ENCODE results near the gene CDCA5. TPM values are rescaled to one million over a fixed set of nuclear protein-coding genes. Genes with fewer than 3 reads are reported as not detected.

CDCA5 gene
- total RNA-seq, 2 donors from 2014 or later: 2.3 TPM; not detected in 1

DNA sequence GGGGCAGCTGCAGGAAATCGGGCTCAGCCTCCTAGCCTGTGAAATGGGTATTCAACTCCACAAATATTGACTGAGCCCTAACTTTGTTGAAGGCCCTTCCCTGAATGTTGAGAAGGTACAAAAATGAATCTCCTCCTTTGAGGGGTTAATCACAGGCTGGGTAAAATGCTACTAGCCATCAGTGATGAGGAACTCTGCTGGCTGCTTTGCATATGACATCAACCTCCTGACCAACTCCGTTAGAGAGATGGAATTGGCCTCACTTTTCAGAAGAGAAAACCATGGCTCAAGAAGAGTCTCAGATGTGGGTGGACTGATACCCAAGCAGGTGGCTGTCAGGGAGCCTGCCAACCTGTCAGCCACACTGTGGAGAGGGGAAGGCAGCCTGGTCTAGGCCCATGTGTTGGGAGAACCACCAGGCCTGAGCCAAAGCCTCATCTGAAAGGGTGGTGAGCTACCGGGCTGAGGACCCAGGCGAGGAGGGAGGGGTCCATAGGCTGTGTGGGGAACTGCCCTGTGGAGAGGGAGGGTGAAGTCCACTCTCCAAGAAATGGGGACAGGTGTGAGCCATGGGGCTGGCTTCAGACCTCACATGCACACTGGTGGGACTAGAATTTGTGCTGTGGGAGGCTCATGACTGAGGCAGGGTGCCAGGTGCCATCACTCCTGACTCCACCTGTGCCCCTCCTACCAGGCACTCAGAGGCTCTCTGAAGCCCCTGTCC, 11.8 kb downstream of the CDCA5 start:
- no peak for ATAC-seq
- 38 to 52% methylated on average over 2 to 4 of the region's 4 CpGs for WGBS, 2 donors

DNA sequence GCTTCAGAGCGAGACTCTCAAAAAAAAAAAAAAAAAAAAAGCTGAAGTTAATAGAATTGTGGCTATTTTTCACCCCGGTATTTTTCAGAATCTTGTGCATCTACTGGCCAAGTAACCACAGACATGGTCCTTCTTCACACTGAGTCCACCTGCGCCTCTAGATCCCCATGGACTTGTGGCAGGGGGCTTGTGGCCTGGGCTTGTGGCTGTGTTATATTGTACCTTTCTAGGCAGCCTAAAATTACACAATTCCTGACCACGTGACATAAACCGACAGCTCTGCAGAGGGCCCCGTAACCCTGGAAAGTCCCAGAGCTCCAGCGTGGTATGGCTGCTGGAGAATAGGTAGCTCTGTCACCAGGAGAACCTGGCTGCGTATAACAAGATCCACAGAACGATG, 14.6 kb downstream of the CDCA5 start:
- H3K36me3 ChIP-seq (replicated peaks in 1 of 2; ENCODE audit: insufficient read depth in 1 of 2, low read depth in 2 of 2): no peaks in the 10 kb centered on the region
- ATAC-seq (no peak), DNase-seq (no peak)
- no peaks in the 10 kb centered on the region for H3K27me3 ChIP-seq
- no peak overlapping the region for H3K4me3 ChIP-seq
- H3K9me3 ChIP-seq: no peaks in the 10 kb centered on the region
- intact Hi-C loops (cut with DNase I): no loop called here
- no peak for TF ChIP-seq POLR2A (IDR thresholded peaks at IDR 0.05)
- TF ChIP-seq, protein P1, sequence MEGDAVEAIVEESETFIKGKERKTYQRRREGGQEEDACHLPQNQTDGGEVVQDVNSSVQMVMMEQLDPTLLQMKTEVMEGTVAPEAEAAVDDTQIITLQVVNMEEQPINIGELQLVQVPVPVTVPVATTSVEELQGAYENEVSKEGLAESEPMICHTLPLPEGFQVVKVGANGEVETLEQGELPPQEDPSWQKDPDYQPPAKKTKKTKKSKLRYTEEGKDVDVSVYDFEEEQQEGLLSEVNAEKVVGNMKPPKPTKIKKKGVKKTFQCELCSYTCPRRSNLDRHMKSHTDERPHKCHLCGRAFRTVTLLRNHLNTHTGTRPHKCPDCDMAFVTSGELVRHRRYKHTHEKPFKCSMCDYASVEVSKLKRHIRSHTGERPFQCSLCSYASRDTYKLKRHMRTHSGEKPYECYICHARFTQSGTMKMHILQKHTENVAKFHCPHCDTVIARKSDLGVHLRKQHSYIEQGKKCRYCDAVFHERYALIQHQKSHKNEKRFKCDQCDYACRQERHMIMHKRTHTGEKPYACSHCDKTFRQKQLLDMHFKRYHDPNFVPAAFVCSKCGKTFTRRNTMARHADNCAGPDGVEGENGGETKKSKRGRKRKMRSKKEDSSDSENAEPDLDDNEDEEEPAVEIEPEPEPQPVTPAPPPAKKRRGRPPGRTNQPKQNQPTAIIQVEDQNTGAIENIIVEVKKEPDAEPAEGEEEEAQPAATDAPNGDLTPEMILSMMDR (IDR thresholded peaks at IDR 0.05): no peak
- H3K4me1 ChIP-seq: no peaks in the 10 kb centered on the region
- WGBS, 2 donors: 44 to 53% methylated on average over 9 of the region's 9 CpGs
- no peak overlapping the region for H3K27ac ChIP-seq

More for the DNA sequence above, 11.8 kb downstream of the CDCA5 start:
- no peaks in the 10 kb centered on the region for H3K27me3 ChIP-seq
- H3K36me3 ChIP-seq (replicated peaks in 1 of 2; ENCODE audit: insufficient read depth in 1 of 2, low read depth in 2 of 2): no peaks in the 10 kb centered on the region
- DNase-seq: no peak
- intact Hi-C loops (cut with DNase I): no loop called here
- H3K27ac ChIP-seq: no peak overlapping the region
- no peaks in the 10 kb centered on the region for H3K4me1 ChIP-seq
- TF ChIP-seq, protein P1 (IDR thresholded peaks at IDR 0.05): no peak
- TF ChIP-seq POLR2A (IDR thresholded peaks at IDR 0.05): no peak
- H3K9me3 ChIP-seq: no peaks in the 10 kb centered on the region
- no peak overlapping the region for H3K4me3 ChIP-seq

DNA sequence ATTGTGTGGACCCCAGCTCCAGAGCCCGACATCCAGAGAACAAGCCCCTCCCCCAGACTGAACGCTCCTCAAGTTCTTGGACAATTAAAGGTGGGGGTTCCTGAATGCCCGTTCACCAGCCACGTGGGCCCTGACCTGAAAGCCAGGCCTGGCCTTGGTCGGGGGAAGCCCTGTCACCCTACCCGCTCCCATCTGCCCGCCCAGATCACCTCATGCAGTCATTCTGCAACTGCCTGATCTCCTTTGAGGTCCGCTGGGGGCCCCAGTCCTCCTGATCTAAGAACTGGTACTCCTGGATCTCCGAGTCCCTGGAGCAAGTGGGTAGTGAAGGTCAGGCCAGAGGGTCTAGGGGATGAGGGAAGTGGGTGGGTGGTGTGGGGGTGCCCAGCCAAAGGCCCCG, 16.4 kb downstream of the CDCA5 start:
- no peak overlapping the region for H3K4me3 ChIP-seq
- H3K27ac ChIP-seq: no peak overlapping the region
- TF ChIP-seq, protein P1 (IDR thresholded peaks at IDR 0.05): no peak
- TF ChIP-seq POLR2A (IDR thresholded peaks at IDR 0.05): no peak
- DNase-seq (no peak), ATAC-seq (no peak)
- no peaks in the 10 kb centered on the region for H3K36me3 ChIP-seq (replicated peaks in 1 of 2; ENCODE audit: insufficient read depth in 1 of 2, low read depth in 2 of 2)
- H3K4me1 ChIP-seq: no peaks in the 10 kb centered on the region
- no peaks in the 10 kb centered on the region for H3K9me3 ChIP-seq
- intact Hi-C loops (cut with DNase I): no loop called here
- 73 to 92% methylated on average over 2 to 10 of the region's 10 CpGs for WGBS, 2 donors
- no peaks in the 10 kb centered on the region for H3K27me3 ChIP-seq

DNA sequence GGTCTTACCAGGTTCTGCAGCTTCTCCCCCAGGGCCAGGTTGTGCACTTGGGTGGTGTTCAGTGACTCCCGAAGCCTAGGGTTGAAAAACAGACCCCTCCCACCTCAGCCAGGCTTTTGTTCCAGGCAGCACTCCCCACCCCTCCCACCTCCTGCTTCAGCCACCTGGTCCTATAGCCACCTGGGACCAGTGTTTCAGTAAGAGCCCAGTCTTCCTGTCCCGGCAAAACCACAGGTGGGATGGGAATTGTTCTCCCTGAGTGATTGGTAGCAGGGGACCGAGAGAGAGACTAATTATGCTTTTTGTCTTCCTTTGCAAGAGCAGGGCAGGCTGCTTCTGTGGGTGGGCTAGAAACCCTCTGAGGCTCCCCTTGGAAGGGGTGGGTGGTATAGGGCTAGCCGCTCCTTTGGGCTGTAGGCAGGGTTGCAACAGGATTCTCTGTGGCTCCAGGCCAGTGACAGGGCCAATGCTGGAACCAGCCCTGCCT, 17.0 kb downstream of the CDCA5 start:
- no peaks in the 10 kb centered on the region for H3K4me1 ChIP-seq
- H3K27ac ChIP-seq: no peak overlapping the region
- no peaks in the 10 kb centered on the region for H3K36me3 ChIP-seq (replicated peaks in 1 of 2; ENCODE audit: insufficient read depth in 1 of 2, low read depth in 2 of 2)
- H3K9me3 ChIP-seq: no peaks in the 10 kb centered on the region
- ATAC-seq (no peak), DNase-seq (no peak)
- no peaks in the 10 kb centered on the region for H3K27me3 ChIP-seq
- TF ChIP-seq, protein P1 (IDR thresholded peaks at IDR 0.05): no peak
- TF ChIP-seq POLR2A (IDR thresholded peaks at IDR 0.05): no peak
- H3K4me3 ChIP-seq: no peak overlapping the region
- whole genome bisulfite sequencing, 2 donors: 88% methylated on average over 1 to 4 of the region's 4 CpGs
- intact Hi-C loops (cut with DNase I): no loop called here

DNA sequence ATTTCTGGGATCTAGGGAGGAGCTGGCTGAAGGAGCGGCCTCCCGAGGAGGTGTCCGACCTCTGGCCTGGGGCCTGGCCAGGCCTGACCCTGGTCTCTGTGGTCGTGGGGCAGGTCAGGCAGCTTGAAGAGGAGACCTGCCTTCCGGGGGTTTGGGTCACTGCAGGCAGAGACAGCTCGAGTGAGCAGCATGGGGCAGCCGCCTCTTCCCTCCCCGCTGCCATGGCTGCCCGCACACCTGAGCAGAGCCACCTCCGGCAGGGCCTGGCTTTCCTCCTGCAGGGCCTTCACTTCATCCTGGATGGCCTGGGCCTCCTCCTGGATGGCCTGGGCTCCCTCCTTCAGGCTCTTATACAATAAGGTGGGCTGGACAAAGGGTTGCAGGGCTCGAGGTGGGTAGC, 17.5 kb downstream of the CDCA5 start:
- ATAC-seq (no peak), DNase-seq (no peak)
- intact Hi-C loops (cut with DNase I): no loop called here
- no peaks in the 10 kb centered on the region for H3K36me3 ChIP-seq (replicated peaks in 1 of 2; ENCODE audit: insufficient read depth in 1 of 2, low read depth in 2 of 2)
- no peaks in the 10 kb centered on the region for H3K4me1 ChIP-seq
- TF ChIP-seq, protein P1 (IDR thresholded peaks at IDR 0.05): no peak
- no peak for TF ChIP-seq POLR2A (IDR thresholded peaks at IDR 0.05)
- H3K27ac ChIP-seq: no peak overlapping the region
- no peak overlapping the region for H3K4me3 ChIP-seq
- no peaks in the 10 kb centered on the region for H3K27me3 ChIP-seq
- H3K9me3 ChIP-seq: no peaks in the 10 kb centered on the region
- WGBS, 2 donors: 57 to 83% methylated on average over 1 to 11 of the region's 11 CpGs
